ENCODE results near the gene AFDN. TPM values are rescaled to one million over a fixed set of nuclear protein-coding genes. Genes with fewer than 3 reads are reported as not detected.
A peak's percentile ranks its signal among the peaks of the same experiment; 100 is the strongest.

AFDN gene
- polyA plus RNA-seq, 6 donors from 2014 or later = 0.71 to 5.4 (median 2.6) TPM

DNA sequence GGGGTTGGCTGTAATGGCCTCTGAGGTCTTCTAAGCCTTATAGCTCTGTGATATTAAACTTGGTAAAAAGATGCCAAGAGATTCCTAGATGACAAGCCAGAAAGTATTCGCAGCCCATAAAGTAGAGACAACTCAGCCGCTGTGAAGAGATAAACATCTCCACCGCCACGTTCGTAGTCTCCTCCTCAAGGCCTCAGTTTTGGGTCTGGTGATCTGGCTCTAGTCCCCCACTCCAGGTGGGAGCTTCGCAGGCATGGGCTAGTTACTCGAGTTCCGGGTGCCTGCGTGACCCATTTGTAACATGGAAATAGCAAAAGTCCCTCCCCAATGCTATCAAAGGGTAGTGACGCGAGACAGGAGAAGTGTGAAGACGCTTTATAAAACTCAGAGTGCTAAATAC, 28.3 kb upstream of the AFDN start:
- peaks cover 69 to 85% (median 70%) of the 10 kb centered on the region in 3 donors for H3K27me3 Mint-ChIP-seq
- ATAC-seq (ENCODE audit: low read depth in 2 of 2) = no peak
- H3K27ac Mint-ChIP-seq = peak overlapping the region in 1 of 6 donors; percentile 84
- peaks cover 0 to 4% of the 10 kb centered on the region in 2 donors for H3K36me3 Mint-ChIP-seq
- peaks cover 0 to 14% (median 9%) of the 10 kb centered on the region in 3 donors for H3K4me1 Mint-ChIP-seq
- no peaks in the 10 kb centered on the region for H3K9me3 Mint-ChIP-seq
- no peak for DNase-seq
- H3K4me3 Mint-ChIP-seq = no peak overlapping the region

DNA sequence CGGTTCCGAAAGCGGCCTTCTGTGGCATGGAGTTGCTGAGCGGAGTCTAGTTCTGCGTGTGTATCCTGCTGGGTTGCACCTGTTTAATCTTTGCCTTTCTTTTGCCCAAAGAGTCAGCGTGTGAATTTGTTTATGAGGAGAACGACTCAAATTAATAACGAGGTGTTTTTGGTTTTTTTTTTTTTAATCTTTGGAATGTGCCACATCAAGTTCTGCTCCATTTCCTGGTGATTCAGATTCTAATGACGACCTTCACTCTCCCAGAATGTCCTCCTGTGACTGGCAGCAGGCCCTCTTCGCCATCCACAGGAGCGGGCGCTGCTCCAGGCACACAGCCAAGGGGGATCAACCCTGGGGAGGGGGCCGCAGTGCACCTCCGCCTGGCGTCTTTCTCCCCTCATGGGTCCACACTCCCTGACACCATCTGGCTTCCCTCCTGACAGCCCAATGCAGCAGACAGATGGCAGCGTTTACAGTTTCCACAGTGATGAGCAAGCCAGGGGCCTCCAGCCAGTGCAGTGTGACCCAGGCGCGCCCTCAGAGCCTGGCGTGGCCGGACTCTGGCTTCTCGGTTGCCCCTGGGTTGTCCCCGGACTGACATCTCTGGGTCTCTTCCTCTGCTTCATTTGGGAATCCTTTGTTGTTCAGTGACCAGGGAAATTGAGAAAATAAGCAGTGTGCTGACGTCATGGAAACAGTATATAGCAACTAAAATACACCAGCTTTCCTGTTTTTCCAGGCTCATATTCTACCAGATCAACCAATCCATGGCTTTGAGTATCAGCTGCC, 27.5 kb upstream of the AFDN start:
- H3K4me1 Mint-ChIP-seq = peaks cover 0 to 14% (median 9%) of the 10 kb centered on the region in 3 donors
- DNase-seq = no peak
- no peak overlapping the region for H3K27ac Mint-ChIP-seq
- no peaks in the 10 kb centered on the region for H3K9me3 Mint-ChIP-seq
- peaks cover 0 to 4% of the 10 kb centered on the region in 2 donors for H3K36me3 Mint-ChIP-seq
- no peak overlapping the region for H3K4me3 Mint-ChIP-seq
- peaks cover 66 to 84% (median 75%) of the 10 kb centered on the region in 3 donors for H3K27me3 Mint-ChIP-seq
- no peak for ATAC-seq (ENCODE audit: low read depth in 2 of 2)

DNA sequence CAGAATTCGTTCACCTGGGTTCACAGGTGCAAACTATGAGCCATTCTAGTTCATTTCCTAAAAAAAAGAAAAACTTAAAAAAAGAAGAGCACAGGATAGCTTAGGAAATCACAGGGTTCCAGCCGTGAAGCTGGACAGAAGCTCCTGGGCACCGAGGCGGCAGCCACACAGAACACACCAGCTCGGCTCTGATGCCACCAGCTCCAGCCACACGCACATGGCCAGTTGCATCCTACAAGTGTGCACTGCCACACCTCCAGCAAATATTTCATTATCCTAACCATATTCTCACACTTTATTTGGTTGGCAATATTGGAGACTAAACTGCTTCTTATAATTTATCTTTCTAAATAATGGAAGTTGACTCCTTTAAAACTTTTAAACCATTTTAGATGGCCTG, 26.2 kb upstream of the AFDN start:
- DNase-seq (no peak), ATAC-seq (ENCODE audit: low read depth in 2 of 2) (no peak)
- peaks cover 61 to 84% (median 71%) of the 10 kb centered on the region in 3 donors for H3K27me3 Mint-ChIP-seq

DNA sequence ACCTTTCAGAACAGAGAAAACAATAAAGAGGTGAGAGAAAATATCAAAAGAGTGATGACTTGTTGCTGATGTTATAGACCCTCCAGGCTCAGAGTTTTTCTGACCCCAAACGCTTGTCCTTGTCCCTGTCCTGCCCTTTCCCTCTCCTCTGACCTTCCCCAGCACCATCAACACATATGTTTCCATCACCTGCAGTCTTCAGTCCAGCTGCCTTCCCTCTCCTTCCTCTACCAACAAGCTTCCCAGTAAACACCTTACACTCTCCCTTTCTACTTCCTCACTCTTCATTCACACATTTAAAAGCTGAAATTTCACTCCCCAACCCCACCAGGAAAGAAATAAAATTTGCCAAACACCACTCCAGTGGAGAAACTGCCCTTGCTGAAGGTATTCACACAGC, 25.4 kb upstream of the AFDN start:
- peaks cover 59 to 83% (median 70%) of the 10 kb centered on the region in 3 donors for H3K27me3 Mint-ChIP-seq
- H3K4me3 Mint-ChIP-seq = no peak overlapping the region
- DNase-seq (no peak), ATAC-seq (ENCODE audit: low read depth in 2 of 2) (no peak)
- H3K36me3 Mint-ChIP-seq = no peaks in the 10 kb centered on the region
- no peak overlapping the region for H3K27ac Mint-ChIP-seq
- H3K4me1 Mint-ChIP-seq = peaks cover 0 to 5% (median 0%) of the 10 kb centered on the region in 3 donors
- H3K9me3 Mint-ChIP-seq = no peaks in the 10 kb centered on the region

More for the DNA sequence above, 26.2 kb upstream of the AFDN start:
- Mint-ChIP-seq H3K9me3 (no peaks in the 10 kb centered on the region), H3K4me3 (no peak overlapping the region), H3K27ac (no peak overlapping the region), H3K36me3 (no peaks in the 10 kb centered on the region), H3K4me1 (peaks cover 0 to 8% (median 3%) of the 10 kb centered on the region in 3 donors)

DNA sequence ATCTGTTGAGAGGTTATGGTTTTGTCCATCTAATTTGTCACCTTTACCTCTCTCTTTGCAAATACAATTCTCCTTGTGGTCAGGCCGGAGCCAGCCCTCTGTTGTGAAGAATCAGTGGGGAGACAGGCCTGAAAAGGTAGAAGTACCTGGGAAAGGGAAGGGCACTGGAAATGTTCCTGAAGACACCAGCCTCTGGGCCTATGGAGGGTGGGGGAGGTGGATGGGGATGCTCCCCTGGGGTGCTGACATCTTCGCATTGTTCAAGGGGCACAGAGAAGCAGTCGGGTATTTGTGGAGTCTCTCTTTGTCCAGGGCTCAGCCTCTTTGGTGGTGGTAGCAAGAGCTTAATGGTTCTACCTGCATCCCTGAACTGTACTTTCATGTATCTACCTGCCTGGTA, 24.4 kb upstream of the AFDN start:
- Mint-ChIP-seq H3K27me3 (peaks cover 51 to 74% (median 70%) of the 10 kb centered on the region in 3 donors), H3K4me1 (no peaks in the 10 kb centered on the region), H3K9me3 (no peaks in the 10 kb centered on the region), H3K4me3 (no peak overlapping the region), H3K27ac (no peak overlapping the region), H3K36me3 (no peaks in the 10 kb centered on the region)
- DNase-seq (no peak), ATAC-seq (ENCODE audit: low read depth in 2 of 2) (no peak)

DNA sequence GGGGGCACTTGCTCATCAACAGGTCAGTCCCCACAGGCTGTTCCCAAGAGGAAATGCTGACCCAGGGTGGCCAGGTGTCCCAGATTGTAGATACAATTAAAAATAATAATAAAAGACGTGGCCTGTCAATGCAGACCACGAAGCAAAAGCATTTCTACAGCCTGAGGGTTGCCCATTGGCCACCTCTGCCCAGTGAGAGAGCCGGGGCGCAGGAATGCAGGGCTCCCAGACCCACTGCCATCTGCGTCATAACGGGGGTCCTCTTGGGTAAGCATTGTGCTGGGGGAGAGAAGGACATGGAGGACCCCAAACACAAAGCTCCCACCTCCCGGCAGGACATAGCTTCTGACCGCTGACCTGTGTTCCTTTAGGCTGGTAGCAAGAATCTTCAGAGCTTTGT, 22.9 kb upstream of the AFDN start:
- Mint-ChIP-seq H3K4me1 (no peaks in the 10 kb centered on the region), H3K27me3 (peaks cover 41 to 61% (median 56%) of the 10 kb centered on the region in 3 donors), H3K4me3 (no peak overlapping the region), H3K36me3 (no peaks in the 10 kb centered on the region), H3K27ac (no peak overlapping the region), H3K9me3 (no peaks in the 10 kb centered on the region)
- DNase-seq = no peak
- no peak for ATAC-seq (ENCODE audit: low read depth in 2 of 2)

- no peak overlapping the region for H3K4me3 Mint-ChIP-seq
- no peaks in the 10 kb centered on the region for H3K9me3 Mint-ChIP-seq
- H3K4me1 Mint-ChIP-seq = no peaks in the 10 kb centered on the region
- H3K36me3 Mint-ChIP-seq = no peaks in the 10 kb centered on the region
- DNase-seq = no peak
- no peak overlapping the region for H3K27ac Mint-ChIP-seq
- no peak for ATAC-seq (ENCODE audit: low read depth in 2 of 2)
- H3K27me3 Mint-ChIP-seq = peaks cover 42 to 55% (median 49%) of the 10 kb centered on the region in 3 donors
These were observed 22.3 kb upstream of the AFDN start for GRCh38 chr6:167804281-167805013.

DNA sequence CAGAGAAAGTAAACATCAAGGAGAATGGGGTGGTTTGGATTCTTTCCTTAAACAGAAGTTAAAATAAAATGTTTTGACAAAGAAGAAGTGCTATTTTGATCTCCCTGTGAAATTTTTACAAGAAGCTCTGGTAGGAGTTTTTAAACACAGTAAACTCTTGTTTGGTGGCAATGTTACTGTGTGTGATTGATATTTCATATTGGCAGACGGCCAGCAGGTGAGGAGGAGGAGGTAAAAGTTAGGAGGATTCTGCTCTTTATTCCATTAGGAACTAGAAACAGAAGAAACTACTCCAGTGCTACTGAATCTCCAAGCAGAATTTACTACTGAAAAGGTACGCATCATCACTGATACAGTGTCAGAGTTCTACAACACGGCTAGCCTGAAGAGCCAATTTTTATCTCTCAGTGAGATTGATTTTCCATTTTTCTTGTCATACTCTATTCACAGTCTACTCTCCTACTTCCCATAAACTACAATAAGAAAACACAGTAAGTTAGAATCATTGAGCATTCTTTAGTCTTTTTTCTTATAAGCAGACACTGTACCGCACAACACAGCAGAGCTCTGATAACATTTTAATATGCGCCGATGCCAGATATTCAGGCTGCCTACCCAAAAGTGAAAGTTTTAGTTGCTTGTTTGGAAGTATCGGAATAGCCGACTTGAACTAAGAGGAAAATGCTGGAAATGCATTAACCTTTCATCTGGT, 21.2 kb upstream of the AFDN start:
- Mint-ChIP-seq H3K27ac (no peak overlapping the region), H3K27me3 (peaks cover 36 to 49% (median 45%) of the 10 kb centered on the region in 3 donors), H3K36me3 (no peaks in the 10 kb centered on the region), H3K4me1 (no peaks in the 10 kb centered on the region), H3K9me3 (no peaks in the 10 kb centered on the region), H3K4me3 (no peak overlapping the region)
- ATAC-seq (ENCODE audit: low read depth in 2 of 2) = no peak
- DNase-seq = no peak

- H3K9me3 Mint-ChIP-seq = no peaks in the 10 kb centered on the region
- DNase-seq (no peak), ATAC-seq (ENCODE audit: low read depth in 2 of 2) (no peak)
- no peak overlapping the region for H3K27ac Mint-ChIP-seq
- no peaks in the 10 kb centered on the region for H3K4me1 Mint-ChIP-seq
- H3K4me3 Mint-ChIP-seq = no peak overlapping the region
- peaks cover 38 to 53% (median 47%) of the 10 kb centered on the region in 3 donors for H3K27me3 Mint-ChIP-seq
- H3K36me3 Mint-ChIP-seq = no peaks in the 10 kb centered on the region
These were observed 20.5 kb upstream of the AFDN start for GRCh38 chr6:167806061-167806700.

GRCh38 chr6:167807200-167807599, 19.5 kb upstream of the AFDN start:
- H3K27ac Mint-ChIP-seq = no peak overlapping the region
- H3K4me1 Mint-ChIP-seq = no peaks in the 10 kb centered on the region
- peaks cover 35 to 46% (median 45%) of the 10 kb centered on the region in 3 donors for H3K27me3 Mint-ChIP-seq
- H3K9me3 Mint-ChIP-seq = no peaks in the 10 kb centered on the region
- no peaks in the 10 kb centered on the region for H3K36me3 Mint-ChIP-seq
- ATAC-seq (ENCODE audit: low read depth in 2 of 2) (no peak), DNase-seq (no peak)
- no peak overlapping the region for H3K4me3 Mint-ChIP-seq

DNA sequence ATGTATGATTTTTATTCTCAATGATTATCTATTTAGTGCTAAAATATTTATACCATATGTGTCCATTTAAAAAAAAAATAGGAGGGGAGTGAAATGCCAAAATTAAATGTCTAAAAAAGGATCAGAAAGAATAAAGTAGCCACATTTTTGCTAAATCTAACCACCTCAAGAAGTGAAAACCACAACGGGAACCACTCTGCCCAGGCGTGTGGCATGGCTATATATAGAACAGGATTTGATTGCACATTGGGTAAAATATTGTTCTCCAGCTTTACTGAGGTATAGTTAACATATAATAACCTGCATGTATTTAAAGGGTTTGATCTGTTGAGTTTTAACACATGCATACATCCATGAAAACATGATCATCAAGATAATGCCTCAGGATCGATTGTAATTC, 19.0 kb upstream of the AFDN start:
- Mint-ChIP-seq H3K4me1 (no peaks in the 10 kb centered on the region), H3K27me3 (peaks cover 31 to 43% (median 41%) of the 10 kb centered on the region in 3 donors), H3K9me3 (no peaks in the 10 kb centered on the region), H3K36me3 (no peaks in the 10 kb centered on the region), H3K4me3 (no peak overlapping the region), H3K27ac (no peak overlapping the region)
- ATAC-seq (ENCODE audit: low read depth in 2 of 2) (no peak), DNase-seq (no peak)

DNA sequence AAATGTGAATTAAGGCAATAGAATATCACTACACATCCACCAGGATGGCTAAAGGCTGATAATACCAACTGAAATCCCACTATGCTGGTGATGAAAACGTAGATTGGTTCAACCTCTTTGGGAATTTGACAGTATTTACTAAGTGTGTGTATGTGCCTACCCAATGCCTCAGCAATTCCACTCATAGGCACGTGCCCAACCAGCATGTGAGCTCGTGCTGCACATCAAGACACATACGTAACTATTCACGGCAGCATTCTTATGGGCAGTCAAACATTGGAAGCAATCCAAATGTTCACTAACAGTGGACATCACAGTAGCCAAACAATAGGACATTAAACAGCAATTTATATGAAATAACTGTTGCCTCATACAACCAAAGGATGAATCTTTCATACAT, 15.7 kb upstream of the AFDN start:
- ATAC-seq (ENCODE audit: low read depth in 2 of 2) (no peak), DNase-seq (no peak)
- Mint-ChIP-seq H3K4me3 (no peak overlapping the region), H3K27ac (no peak overlapping the region), H3K27me3 (peaks cover 19 to 21% (median 19%) of the 10 kb centered on the region in 3 donors), H3K9me3 (no peaks in the 10 kb centered on the region), H3K36me3 (no peaks in the 10 kb centered on the region), H3K4me1 (no peaks in the 10 kb centered on the region)

DNA sequence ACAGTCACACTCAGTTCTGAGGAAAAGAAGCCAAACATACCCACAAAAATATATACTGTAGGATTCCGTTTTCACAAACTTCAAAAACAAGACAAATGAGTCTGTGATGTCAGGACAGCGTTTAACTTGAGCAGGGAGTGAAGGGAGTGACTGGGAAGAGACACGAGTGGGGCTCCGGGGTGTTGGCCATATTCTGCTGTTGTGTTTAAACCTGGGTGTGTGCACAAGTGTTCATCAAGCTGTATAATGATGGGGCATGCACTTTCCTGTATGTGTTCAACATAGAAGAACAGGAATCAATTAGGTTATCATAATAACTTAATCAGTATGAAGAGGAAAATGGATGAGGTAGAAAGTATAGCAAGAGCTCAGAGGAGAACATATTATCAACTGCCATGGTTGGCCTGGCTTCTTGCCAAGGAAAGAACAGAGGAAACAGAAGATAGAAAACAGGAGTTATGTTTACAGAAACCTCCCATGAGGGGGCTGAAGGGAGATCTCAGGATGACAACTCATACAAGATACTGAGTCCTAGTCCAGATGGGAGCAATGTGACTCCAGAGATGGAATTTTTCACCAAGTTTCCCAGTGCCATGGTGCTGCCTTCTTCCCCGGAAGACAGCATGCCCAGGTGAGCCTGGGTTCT, 15.1 kb upstream of the AFDN start:
- Mint-ChIP-seq H3K27me3 (peaks cover 19 to 22% (median 20%) of the 10 kb centered on the region in 3 donors), H3K9me3 (no peaks in the 10 kb centered on the region), H3K4me1 (no peaks in the 10 kb centered on the region), H3K36me3 (no peaks in the 10 kb centered on the region), H3K27ac (peak overlapping the region in 1 of 6 donors; percentile 16), H3K4me3 (no peak overlapping the region)
- no peak for ATAC-seq (ENCODE audit: low read depth in 2 of 2)
- no peak for DNase-seq
